ENCODE results near the gene FBXL14.

FBXL14 gene

GRCh38 chr12:1576410-1577241, 17.8 kb downstream of the FBXL14 start:
- peak; percentile 14; the same call in 1 of the 2 replicates for TF ChIP-seq CTCF (IDR thresholded peaks at IDR 0.05; ENCODE audit: low read depth, low read length)
- DNase-seq (ENCODE audit: extremely low read depth, low read depth): no peak

DNA sequence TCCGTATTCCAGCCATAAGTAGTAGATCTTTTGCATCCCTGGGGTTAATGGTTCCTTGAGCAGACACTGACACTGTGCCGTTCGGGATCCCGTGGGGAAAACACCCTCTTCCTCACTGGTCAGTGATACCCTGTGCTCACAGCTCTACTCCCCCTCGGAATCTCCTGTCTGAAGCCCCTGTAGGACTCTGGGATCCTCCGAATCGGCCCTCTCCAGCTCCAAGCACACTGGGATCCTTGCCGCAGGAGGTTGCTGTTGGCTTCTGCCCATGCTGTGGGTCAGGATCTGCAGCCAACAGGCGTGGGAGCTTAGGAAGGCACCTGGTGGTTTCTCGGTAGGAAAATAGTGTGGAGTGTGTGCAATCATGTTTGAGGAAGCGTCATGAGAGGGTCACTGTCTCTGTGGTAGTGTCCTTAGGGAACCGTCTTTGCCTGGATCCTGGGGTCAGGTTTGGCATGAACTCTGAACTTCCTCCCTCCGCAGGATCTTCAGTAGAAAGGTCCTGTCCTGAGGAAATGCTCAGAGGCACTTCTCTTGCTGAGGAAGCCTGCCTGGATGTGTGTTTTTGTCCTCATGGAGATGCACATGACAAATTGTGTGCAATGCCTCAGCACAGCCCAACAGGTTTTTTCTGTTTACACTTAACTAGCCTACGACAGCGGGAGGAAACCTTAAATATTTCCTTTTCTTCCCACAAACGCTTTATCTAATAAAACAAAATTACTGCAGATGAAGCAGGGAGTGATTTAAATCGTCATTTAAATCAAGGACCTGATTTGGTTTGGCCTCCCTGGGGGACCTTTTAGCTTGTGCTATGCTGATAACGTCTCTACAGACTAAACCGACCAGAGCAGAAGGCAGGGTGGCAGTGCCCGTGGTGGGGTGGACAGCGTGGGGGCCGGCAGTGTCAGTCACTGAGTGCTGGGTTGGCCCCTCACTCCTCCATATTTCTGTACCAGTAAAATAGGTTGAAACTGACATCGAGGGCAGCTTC, 18.7 kb downstream of the FBXL14 start:
- no peak for DNase-seq (ENCODE audit: extremely low read depth, low read depth)
- no peak for TF ChIP-seq CTCF (IDR thresholded peaks at IDR 0.05; ENCODE audit: low read depth, low read length)

- no peak for DNase-seq (ENCODE audit: extremely low read depth, low read depth)
- no peak for TF ChIP-seq CTCF (IDR thresholded peaks at IDR 0.05; ENCODE audit: low read depth, low read length)
These were observed 19.5 kb downstream of the FBXL14 start for GRCh38 chr12:1574865-1575259.

- no peak for DNase-seq (ENCODE audit: extremely low read depth, low read depth)
These were observed 20.2 kb downstream of the FBXL14 start for GRCh38 chr12:1573960-1574864.

GRCh38 chr12:1572731-1573130, 21.6 kb downstream of the FBXL14 start:
- no peak for TF ChIP-seq CTCF (IDR thresholded peaks at IDR 0.05; ENCODE audit: low read depth, low read length)

More at GRCh38 chr12:1573960-1574864, 20.2 kb downstream of the FBXL14 start:
- TF ChIP-seq CTCF (IDR thresholded peaks at IDR 0.05; ENCODE audit: low read depth, low read length): no peak

DNA sequence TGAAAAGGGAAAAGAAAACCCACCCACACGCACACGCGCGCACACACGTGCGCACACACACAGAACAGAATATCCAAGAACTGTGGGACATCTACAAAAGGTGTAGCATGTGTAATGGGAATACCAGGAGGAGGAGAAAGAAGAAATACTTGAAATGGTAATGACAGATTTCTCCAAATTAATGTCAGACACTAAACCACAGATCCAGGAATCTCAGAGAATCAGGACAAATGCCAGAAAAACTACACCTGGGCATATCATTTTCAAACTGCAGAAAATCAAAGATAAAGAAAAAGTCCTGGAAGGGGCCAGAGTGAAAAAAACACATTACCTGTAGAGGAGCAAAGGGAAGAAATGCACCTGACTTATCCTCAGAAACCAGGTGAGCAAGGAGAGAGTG, 26.5 kb downstream of the FBXL14 start:
- TF ChIP-seq CTCF (IDR thresholded peaks at IDR 0.05; ENCODE audit: low read depth, low read length): no peak

More at GRCh38 chr12:1572731-1573130, 21.6 kb downstream of the FBXL14 start:
- no peak for DNase-seq (ENCODE audit: extremely low read depth, low read depth)

More for the DNA sequence above, 26.5 kb downstream of the FBXL14 start:
- no peak for DNase-seq (ENCODE audit: extremely low read depth, low read depth)

Measured in AG09319 (cell line).